WERI-Rb-1 (cell line): ENCODE measurements around the gene KLHL21.
A peak's percentile ranks its signal among the peaks of the same experiment; 100 is the strongest.

Source experiments
- DNase-seq: peaks from one replicate; pipeline ENCODE4 v3.0.0-alpha.2; 2020
- H3K27ac ChIP-seq: fragments of 250-450 bp; sonication (Bioruptor Pico); 2 replicates; pipeline ENCODE4 v1.5.1; 2020; ENCODE audit warnings: mild to moderate bottlenecking, moderate library complexity
- H3K27me3 ChIP-seq: fragments of 250-450 bp; sonication (Bioruptor Pico); 2 replicates; pipeline ENCODE4 v1.5.1; 2021; ENCODE audit warnings: mild to moderate bottlenecking, low read depth, moderate library complexity; ENCODE audit not compliant: insufficient read depth, severe bottlenecking
- H3K36me3 ChIP-seq: fragments of 250-450 bp; sonication (Bioruptor Pico); 2 replicates; pipeline ENCODE4 v1.5.1; 2020; ENCODE audit warnings: mild to moderate bottlenecking, moderate library complexity
- H3K4me3 ChIP-seq: 2 replicates; pipeline ENCODE4 v1.5.1; 2011; ENCODE audit warnings: low read depth, mild to moderate bottlenecking, control low read depth, low read length
- H3K9me3 ChIP-seq: fragments of 250-450 bp; sonication (Bioruptor Pico); 2 replicates; pipeline ENCODE4 v1.5.1; 2021; ENCODE audit warnings: mild to moderate bottlenecking, moderate library complexity; ENCODE audit not compliant: severe bottlenecking
- CTCF ChIP-seq: IDR thresholded peaks from 2 replicates; pipeline ENCODE4 v1.5.1; 2011; ENCODE audit warnings: low read depth, mild to moderate bottlenecking, control low read depth, inconsistent platforms, low read length

Gene KLHL21

GRCh38 chr1:6579374-6580118 is 23.1 kb downstream of the KLHL21 start, which contains the start of gene ZBTB48:
Gene ZBTB48, plus strand, starts transcription at chr1:6579994. Its CDS starts 616 bp downstream, at chr1:6580610.
- H3K27ac ChIP-seq, result peak within 1 kb of the TSS; percentile 88
- no peak for TF ChIP-seq CTCF
- peaks cover 29% of the 10 kb centered on the region for H3K36me3 ChIP-seq
- H3K27me3 ChIP-seq, result no peaks in the 10 kb centered on the region
- DNase-seq, result peak; percentile 99
- H3K4me3 ChIP-seq, result peak within 1 kb of the TSS; percentile 81
- H3K9me3 ChIP-seq, result no peaks in the 10 kb centered on the region

GRCh38 chr1:6578624-6579373 is 23.9 kb downstream of the KLHL21 start:
- Histone ChIP-seq H3K27me3 (no peaks in the 10 kb centered on the region), H3K27ac (peak overlapping the region; percentile 88), H3K36me3 (peaks cover 27% of the 10 kb centered on the region), H3K4me3 (peak overlapping the region; percentile 81), H3K9me3 (no peaks in the 10 kb centered on the region)
- DNase-seq, result no peak
- TF ChIP-seq CTCF, result no peak

GRCh38 chr1:6577831-6578525 is 24.7 kb downstream of the KLHL21 start:
- TF ChIP-seq CTCF, result no peak
- H3K36me3 ChIP-seq, result peaks cover 23% of the 10 kb centered on the region
- no peak overlapping the region for H3K4me3 ChIP-seq
- no peak overlapping the region for H3K27ac ChIP-seq
- no peaks in the 10 kb centered on the region for H3K9me3 ChIP-seq
- H3K27me3 ChIP-seq, result no peaks in the 10 kb centered on the region
- DNase-seq, result no peak

GRCh38 chr1:6574818-6575217 is 27.9 kb downstream of the KLHL21 start:
- Histone ChIP-seq H3K4me3 (no peak overlapping the region), H3K27ac (no peak overlapping the region), H3K36me3 (no peaks in the 10 kb centered on the region), H3K9me3 (no peaks in the 10 kb centered on the region), H3K27me3 (no peaks in the 10 kb centered on the region)
- TF ChIP-seq CTCF, result no peak
- no peak for DNase-seq

- no peaks in the 10 kb centered on the region for H3K9me3 ChIP-seq
- no peak for TF ChIP-seq CTCF
- no peaks in the 10 kb centered on the region for H3K36me3 ChIP-seq
- no peak overlapping the region for H3K4me3 ChIP-seq
- H3K27ac ChIP-seq, result peak overlapping the region; percentile 34; the same call in 1 of the 2 replicates
- DNase-seq, result no peak
- H3K27me3 ChIP-seq, result no peaks in the 10 kb centered on the region
Observed at GRCh38 chr1:6574025-6574620, 28.5 kb downstream of the KLHL21 start.
